Measurements from ENCODE around the gene CFL2. TPM values are rescaled to one million over a fixed set of nuclear protein-coding genes. Genes with fewer than 3 reads are reported as not detected.
A peak's percentile ranks its signal among the peaks of the same experiment; 100 is the strongest.

The CFL2 gene
- total and polyA plus RNA-seq, 12 donors, result 42.8 to 228 (median 122) TPM

DNA sequence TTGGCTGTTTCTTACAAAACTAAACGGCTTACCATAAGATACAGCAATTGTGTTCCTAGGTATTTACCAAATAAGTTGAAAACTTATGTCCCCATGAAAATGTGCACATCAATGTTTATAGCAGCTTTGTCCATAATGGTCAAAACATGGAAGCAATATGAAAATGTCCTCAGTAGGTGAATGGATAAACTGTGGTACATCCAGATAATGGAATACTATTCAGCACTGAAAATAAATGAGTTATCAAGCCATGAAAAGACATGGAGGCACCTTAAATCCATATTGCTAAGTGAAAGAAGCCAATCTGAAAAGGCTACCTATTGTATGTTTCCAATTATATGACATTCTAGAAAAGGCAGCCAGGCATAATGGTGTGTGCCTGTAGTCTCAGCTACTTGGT, 40.7 kb downstream of the CFL2 start:
- no peaks in the 10 kb centered on the region for H3K27me3 ChIP-seq
- H3K36me3 ChIP-seq (replicated peaks in 1 of 2), result no peaks in the 10 kb centered on the region
- H3K27ac ChIP-seq, result no peak overlapping the region
- 66 to 78% (median 71%) methylated on average over 1 of the region's 1 CpG for WGBS, 4 donors
- no peak for DNase-seq
- peaks cover 0 to 7% of the 10 kb centered on the region in 2 donors for H3K4me1 ChIP-seq (replicated peaks in 1 of 2)
- H3K4me3 ChIP-seq, result no peak overlapping the region
- TF ChIP-seq, protein P1, sequence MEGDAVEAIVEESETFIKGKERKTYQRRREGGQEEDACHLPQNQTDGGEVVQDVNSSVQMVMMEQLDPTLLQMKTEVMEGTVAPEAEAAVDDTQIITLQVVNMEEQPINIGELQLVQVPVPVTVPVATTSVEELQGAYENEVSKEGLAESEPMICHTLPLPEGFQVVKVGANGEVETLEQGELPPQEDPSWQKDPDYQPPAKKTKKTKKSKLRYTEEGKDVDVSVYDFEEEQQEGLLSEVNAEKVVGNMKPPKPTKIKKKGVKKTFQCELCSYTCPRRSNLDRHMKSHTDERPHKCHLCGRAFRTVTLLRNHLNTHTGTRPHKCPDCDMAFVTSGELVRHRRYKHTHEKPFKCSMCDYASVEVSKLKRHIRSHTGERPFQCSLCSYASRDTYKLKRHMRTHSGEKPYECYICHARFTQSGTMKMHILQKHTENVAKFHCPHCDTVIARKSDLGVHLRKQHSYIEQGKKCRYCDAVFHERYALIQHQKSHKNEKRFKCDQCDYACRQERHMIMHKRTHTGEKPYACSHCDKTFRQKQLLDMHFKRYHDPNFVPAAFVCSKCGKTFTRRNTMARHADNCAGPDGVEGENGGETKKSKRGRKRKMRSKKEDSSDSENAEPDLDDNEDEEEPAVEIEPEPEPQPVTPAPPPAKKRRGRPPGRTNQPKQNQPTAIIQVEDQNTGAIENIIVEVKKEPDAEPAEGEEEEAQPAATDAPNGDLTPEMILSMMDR (IDR thresholded peaks at IDR 0.05), result no peak
- no peak for TF ChIP-seq POLR2A (IDR thresholded peaks at IDR 0.05)
- intact Hi-C loops (cut with DNase I), result loop anchor here in 1 of 2 donors (5.0 kb wide), 1 partner anchor 49 kb away; no protein-coding TSS in a partner anchor
- no peaks in the 10 kb centered on the region for H3K9me3 ChIP-seq (replicated peaks in 1 of 3)

DNA sequence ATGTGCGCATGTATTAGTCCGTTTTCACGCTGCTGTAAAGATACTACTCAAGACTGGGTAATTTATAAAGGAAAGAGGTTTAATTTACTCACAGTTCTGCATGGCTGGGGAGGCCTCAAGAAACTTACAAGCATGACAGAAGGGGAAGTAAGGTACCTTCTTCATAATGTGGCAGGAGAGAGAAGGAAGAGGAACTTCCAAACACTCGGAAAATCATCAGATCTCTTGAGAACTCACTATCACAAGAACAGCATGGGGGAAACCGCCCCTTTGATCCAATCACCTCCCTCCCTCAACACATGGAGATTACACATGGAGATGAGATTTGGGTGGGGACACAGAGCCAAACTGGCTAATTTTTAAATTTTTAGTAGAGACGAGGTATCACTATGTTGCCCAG, 42.7 kb downstream of the CFL2 start:
- no peak for TF ChIP-seq POLR2A (IDR thresholded peaks at IDR 0.05)
- TF ChIP-seq, protein P1 (IDR thresholded peaks at IDR 0.05), result no peak
- 41 to 56% (median 50%) methylated on average over 6 of the region's 6 CpGs for WGBS, 4 donors
- intact Hi-C loops (cut with DNase I), result loop anchor here in 1 of 2 donors (5.0 kb wide), 1 partner anchor 51 kb away; no protein-coding TSS in a partner anchor
- no peak overlapping the region for H3K27ac ChIP-seq
- H3K36me3 ChIP-seq (replicated peaks in 1 of 2), result no peaks in the 10 kb centered on the region
- peaks cover 0 to 2% of the 10 kb centered on the region in 2 donors for H3K4me1 ChIP-seq (replicated peaks in 1 of 2)
- H3K4me3 ChIP-seq, result no peak overlapping the region
- DNase-seq, result no peak
- H3K9me3 ChIP-seq (replicated peaks in 1 of 3), result no peaks in the 10 kb centered on the region
- no peaks in the 10 kb centered on the region for H3K27me3 ChIP-seq

DNA sequence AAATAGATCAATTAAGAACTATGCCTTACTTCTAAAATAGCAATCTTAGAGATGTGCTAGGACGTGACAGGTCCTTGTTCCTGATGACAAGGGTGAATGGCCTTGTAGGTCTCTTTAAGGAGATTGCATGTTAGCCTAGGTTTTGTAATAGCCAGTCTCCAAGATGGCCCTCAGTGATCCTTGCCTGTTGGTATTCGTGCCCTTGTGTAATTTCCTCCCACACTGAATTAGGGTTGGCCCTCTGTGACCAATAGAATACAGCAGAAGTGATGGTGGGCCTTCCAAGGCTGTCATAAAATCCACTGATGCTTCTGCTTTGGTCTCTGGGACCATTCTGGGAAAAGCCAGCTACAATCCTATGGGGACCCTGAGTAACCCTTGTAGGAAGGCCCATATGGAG, 46.3 kb downstream of the CFL2 start:
- TF ChIP-seq, protein P1 (IDR thresholded peaks at IDR 0.05), result no peak
- no peak for TF ChIP-seq POLR2A (IDR thresholded peaks at IDR 0.05)
- Histone ChIP-seq H3K4me3 (no peak overlapping the region), H3K4me1 (replicated peaks in 1 of 2) (peaks cover 0 to 7% of the 10 kb centered on the region in 2 donors)

DNA sequence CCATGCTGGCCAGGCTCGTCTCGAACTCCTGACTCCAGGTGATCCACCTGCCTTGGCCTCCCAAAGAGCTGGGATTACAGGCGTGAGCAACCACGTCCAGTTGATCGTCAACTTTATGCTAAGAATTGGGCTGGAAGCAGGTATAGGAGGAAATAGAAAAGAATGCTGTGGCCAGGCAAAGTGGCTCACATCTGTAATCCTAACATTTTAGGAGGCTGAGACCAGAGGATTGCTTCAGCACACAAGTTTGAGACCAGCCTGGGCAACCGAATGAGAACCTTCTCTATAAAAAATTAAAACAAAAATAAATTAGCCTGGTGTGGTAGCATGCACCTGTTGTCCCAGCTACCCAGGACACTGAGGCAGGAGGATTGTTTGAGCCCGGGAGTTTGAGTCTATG, 47.4 kb downstream of the CFL2 start:
- peak overlapping the region in 3 of 5 donors; percentile 51 to 73 (median 52) for H3K27ac ChIP-seq
- no peak for DNase-seq
- H3K4me1 ChIP-seq (replicated peaks in 1 of 2), result peaks cover 0 to 7% of the 10 kb centered on the region in 2 donors
- H3K36me3 ChIP-seq (replicated peaks in 1 of 2), result no peaks in the 10 kb centered on the region
- 85 to 92% (median 89%) methylated on average over 7 of the region's 7 CpGs for WGBS, 4 donors
- H3K27me3 ChIP-seq, result no peaks in the 10 kb centered on the region
- no peak overlapping the region for H3K4me3 ChIP-seq
- TF ChIP-seq, protein P1 (IDR thresholded peaks at IDR 0.05), result no peak
- TF ChIP-seq POLR2A (IDR thresholded peaks at IDR 0.05), result no peak
- intact Hi-C loops (cut with DNase I), result no loop called here
- H3K9me3 ChIP-seq (replicated peaks in 1 of 3), result no peaks in the 10 kb centered on the region

More for the DNA sequence above, 46.3 kb downstream of the CFL2 start:
- Histone ChIP-seq H3K36me3 (replicated peaks in 1 of 2) (no peaks in the 10 kb centered on the region), H3K27ac (no peak overlapping the region), H3K9me3 (replicated peaks in 1 of 3) (no peaks in the 10 kb centered on the region), H3K27me3 (no peaks in the 10 kb centered on the region)
- no peak for DNase-seq
- 73 to 85% (median 75%) methylated on average over 1 to 2 of the region's 2 CpGs for WGBS, 4 donors
- intact Hi-C loops (cut with DNase I), result no loop called here
